GM18861 (cell line): ENCODE data around the gene CHAT.
"Not testable (repeated sequence)": the region's sequence is repeated elsewhere in the genome, so short reads cannot be mapped to it uniquely, and the experiment has no call there.

ENCODE experiments used
- ATAC-seq: cut with Tn5 transposase; IDR thresholded peaks from one replicate; pipeline ENCODE4 v1.9.1; 2021; ENCODE audit not compliant: unreplicated experiment

Gene CHAT

GRCh38 chr10:49679480-49679893, 65.7 kb downstream of the CHAT start, which contains the start of gene C10orf53:
Gene C10orf53 (plus strand): TSS chr10:49679651. CDS start chr10:49679698, 47 bp downstream.
- no peak for ATAC-seq

GRCh38 chr10:49682449-49682848, 68.6 kb downstream of the CHAT start:
- not testable (repeated sequence) for ATAC-seq

- no peak for ATAC-seq
Observed at GRCh38 chr10:49682879-49683278, 69.0 kb downstream of the CHAT start.

- ATAC-seq, result no peak
Observed at GRCh38 chr10:49686651-49687050, 72.8 kb downstream of the CHAT start.

- no peak for ATAC-seq
Observed at GRCh38 chr10:49688261-49688846, 74.5 kb downstream of the CHAT start.

GRCh38 chr10:49688920-49689319, 75.1 kb downstream of the CHAT start:
- no peak for ATAC-seq

- ATAC-seq, result no peak
Observed at GRCh38 chr10:49689882-49690510, 76.2 kb downstream of the CHAT start.

- no peak for ATAC-seq
Observed at GRCh38 chr10:49690698-49691356, 77.0 kb downstream of the CHAT start.

GRCh38 chr10:49691588-49691987, 77.8 kb downstream of the CHAT start:
- no peak for ATAC-seq

- no peak for ATAC-seq
Observed at GRCh38 chr10:49694466-49694865, 80.6 kb downstream of the CHAT start.

- ATAC-seq, result no peak
Observed at GRCh38 chr10:49696311-49696710, 82.5 kb downstream of the CHAT start.

GRCh38 chr10:49698679-49699078, 84.8 kb downstream of the CHAT start:
- no peak for ATAC-seq

- no peak for ATAC-seq
Observed at GRCh38 chr10:49700211-49700610, 86.4 kb downstream of the CHAT start.

GRCh38 chr10:49700997-49701396, 87.2 kb downstream of the CHAT start:
- ATAC-seq, result no peak

GRCh38 chr10:49707585-49707984, 93.7 kb downstream of the CHAT start:
- ATAC-seq, result no peak

GRCh38 chr10:49709934-49710333, 96.1 kb downstream of the CHAT start:
- ATAC-seq, result no peak

- no peak for ATAC-seq
Observed at GRCh38 chr10:49710966-49711365, 97.1 kb downstream of the CHAT start.

- no peak for ATAC-seq
Observed at GRCh38 chr10:49711481-49711880, 97.6 kb downstream of the CHAT start.

- ATAC-seq, result no peak
Observed at GRCh38 chr10:49713266-49713665, 99.4 kb downstream of the CHAT start.
